ENCODE data around the gene SDF4.

DNA sequence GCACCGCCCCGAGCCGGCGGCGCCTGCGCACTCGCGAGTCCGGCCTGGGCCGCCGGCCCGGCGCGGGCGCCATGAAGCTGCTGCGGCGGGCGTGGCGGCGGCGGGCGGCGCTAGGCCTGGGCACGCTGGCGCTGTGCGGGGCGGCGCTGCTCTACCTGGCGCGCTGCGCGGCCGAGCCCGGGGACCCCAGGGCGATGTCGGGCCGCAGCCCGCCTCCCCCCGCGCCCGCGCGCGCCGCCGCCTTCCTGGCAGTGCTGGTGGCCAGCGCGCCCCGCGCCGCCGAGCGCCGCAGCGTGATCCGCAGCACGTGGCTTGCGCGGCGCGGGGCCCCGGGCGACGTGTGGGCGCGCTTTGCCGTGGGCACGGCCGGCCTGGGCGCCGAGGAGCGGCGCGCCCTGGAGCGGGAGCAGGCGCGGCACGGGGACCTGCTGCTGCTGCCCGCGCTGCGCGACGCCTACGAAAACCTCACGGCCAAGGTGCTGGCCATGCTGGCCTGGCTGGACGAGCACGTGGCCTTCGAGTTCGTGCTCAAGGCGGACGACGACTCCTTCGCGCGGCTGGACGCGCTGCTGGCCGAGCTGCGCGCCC, 501 bp upstream of the SDF4 start, which contains the start of gene B3GALT6:
- TF ChIP-seq POLR2A (IDR thresholded peaks at IDR 0.05) (peak in 1 of 2 donors; percentile 47), EP300 (IDR thresholded peaks at IDR 0.05) (no peak)
- TF ChIP-seq, protein P1, sequence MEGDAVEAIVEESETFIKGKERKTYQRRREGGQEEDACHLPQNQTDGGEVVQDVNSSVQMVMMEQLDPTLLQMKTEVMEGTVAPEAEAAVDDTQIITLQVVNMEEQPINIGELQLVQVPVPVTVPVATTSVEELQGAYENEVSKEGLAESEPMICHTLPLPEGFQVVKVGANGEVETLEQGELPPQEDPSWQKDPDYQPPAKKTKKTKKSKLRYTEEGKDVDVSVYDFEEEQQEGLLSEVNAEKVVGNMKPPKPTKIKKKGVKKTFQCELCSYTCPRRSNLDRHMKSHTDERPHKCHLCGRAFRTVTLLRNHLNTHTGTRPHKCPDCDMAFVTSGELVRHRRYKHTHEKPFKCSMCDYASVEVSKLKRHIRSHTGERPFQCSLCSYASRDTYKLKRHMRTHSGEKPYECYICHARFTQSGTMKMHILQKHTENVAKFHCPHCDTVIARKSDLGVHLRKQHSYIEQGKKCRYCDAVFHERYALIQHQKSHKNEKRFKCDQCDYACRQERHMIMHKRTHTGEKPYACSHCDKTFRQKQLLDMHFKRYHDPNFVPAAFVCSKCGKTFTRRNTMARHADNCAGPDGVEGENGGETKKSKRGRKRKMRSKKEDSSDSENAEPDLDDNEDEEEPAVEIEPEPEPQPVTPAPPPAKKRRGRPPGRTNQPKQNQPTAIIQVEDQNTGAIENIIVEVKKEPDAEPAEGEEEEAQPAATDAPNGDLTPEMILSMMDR (IDR thresholded peaks at IDR 0.05): no peak
